GM19043 (cell line): ENCODE results near the gene CHMP4A.
"Not testable (repeated sequence)": the region's sequence is repeated elsewhere in the genome, so short reads cannot be mapped to it uniquely, and the experiment has no call there.

Experiments
- ATAC-seq: cut with Tn5 transposase; IDR thresholded peaks from one replicate; pipeline ENCODE4 v1.9.1; 2021; ENCODE audit warnings: low read depth; ENCODE audit not compliant: unreplicated experiment

Gene CHMP4A

DNA sequence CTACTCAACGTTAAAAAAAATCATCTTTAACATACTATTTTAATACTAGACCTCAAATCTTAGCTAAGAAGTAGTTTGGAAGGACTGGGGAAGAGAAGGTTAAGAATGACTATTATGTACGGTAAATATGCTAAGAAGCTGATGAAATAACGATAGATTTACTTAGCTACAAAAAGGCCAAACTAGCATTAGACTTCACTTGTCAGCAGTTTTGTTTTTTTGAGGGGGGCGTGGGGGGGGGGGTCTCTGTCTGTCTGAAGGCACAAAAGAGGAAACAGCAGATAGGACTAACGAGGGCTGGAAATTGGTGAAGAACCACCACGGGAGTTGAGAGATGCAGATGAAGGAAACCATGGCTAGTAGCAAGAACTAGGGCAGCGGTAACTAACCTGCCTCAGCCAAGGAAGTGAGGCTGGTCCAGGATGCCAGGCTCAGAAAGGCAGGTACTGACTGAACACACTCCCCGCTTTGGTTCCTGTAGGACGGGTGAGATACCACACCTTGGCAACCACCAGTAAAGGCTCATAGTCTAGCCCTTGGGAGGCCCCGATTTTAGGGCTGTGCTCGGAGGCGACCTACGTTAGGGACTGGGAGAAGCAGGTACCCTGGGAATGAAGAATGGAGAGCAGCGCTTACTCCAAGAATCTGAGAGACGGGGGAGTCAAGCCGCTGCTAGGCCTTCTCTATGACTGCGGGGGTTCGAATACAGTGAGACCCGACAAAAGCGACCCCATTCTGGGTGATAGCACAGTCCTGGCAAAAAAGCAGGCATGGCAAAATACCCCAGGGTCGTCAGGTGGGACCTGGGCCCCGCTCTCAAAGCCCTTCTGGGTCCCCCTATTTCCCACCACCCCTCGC lies 18.2 kb upstream of the CHMP4A start:
- ATAC-seq: no peak

DNA sequence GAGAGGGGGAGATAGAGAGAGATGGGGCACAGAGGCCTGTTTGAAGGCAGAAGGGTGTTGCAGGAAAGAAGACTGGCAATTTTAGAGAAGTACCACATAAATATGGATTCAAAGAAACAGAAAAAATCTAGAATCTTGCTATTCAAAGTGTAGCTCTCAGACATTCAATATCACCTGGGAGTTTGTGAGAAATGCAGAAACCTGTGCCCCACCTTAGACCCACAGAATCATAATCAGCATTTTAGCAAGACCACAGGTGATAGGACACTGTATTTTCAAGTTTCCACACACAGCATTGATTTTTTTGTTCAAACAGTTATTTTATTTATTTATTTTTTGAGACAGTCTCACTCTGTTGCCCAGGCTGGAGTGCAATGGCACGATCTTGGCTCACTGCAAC lies 15.6 kb upstream of the CHMP4A start:
- ATAC-seq: no peak

DNA sequence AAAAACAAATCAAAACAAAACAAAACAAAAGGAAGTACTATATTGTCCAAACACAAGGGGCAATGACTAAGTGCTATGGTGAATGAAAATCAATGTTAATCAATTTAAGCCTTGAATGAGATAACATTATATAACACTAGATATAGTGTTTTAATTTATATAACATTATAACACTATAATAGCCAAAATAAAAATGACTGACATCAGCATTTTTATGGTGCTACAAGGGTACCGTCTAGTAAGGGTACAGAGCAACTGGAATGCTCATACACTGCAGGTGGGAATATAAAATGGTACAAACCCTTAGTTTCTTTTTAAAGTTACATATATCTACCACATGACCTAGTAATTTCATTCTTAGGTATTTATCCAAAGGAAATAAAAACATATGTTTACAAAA lies 13.2 kb upstream of the CHMP4A start:
- ATAC-seq: no peak

DNA sequence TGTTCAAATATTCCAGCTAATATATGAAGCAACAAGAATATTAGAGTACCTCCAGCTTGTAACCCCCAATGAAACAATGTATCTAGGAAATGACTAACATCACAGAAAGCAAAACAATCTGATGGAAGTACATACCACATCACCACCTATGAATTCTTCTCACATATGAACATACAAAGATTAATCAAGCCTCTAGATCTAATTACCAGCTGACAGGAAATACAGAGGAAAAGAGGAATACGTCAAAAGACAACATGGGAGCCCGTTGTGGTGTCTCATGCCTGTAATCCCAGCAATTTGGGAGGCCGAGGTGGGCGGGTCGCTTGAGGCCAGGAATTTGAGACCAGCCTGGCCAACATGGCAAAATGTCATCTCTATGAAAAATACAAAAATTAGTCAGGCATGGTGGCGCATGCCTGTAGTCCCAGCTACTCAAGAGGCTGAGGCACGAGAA lies 11.4 kb upstream of the CHMP4A start:
- no peak for ATAC-seq

DNA sequence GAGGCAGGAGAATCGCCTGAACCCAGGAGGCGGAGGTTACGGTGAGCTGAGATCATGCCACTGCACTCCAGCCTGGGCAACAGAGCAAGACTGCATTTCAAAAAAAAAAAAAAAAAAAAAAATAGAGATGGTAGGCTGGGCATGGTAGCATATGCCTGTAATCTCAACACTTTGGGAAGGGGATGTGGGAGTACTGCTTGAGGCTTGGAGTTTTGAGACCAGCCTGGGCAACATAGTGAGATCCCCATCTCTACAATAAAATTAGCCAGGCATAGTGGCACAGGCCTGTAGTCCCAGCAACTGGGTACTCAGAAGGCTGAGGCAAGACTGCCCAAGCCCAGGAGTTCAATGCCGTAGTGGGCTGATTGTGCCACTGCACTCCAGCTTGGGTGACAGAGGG lies 9.7 kb upstream of the CHMP4A start:
- ATAC-seq: not testable (repeated sequence)

DNA sequence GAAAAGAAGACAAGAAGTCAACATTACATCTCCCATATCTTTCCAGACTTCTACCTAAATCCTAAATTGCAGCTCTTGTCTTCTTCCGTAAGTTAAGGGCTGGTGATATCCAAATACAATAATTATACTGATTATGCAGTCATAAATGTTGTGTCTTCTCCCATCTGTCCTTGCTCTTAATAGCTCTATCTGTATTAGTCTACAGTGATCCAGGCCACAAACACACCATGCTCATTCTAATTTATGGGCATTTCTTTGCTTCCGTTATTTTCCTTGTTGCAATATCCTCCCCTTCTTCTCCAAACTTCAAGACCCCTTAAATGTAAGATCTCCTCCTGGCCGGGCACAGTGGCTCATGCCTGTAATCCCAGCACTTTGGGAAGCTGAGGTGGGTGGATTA lies 6.2 kb upstream of the CHMP4A start:
- ATAC-seq: no peak

DNA sequence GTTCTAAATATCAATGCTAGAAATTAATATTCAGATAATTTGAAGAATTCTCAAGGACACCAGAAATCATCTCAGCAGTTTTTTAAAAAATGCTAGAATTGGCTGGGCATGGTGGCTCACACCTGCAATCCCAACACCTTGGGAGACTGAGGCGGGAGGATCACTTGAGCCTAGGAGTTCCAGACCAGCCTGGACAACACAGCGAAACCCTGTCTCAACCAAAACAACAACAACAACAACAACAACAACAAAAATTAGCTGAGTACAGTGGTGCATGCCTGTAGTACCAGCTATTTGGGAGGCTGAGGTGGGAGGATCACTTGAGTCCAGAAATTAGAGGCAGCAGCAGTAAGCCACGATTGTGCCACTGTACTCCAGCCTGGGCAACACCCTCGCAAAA lies 5.8 kb upstream of the CHMP4A start:
- no peak for ATAC-seq

DNA sequence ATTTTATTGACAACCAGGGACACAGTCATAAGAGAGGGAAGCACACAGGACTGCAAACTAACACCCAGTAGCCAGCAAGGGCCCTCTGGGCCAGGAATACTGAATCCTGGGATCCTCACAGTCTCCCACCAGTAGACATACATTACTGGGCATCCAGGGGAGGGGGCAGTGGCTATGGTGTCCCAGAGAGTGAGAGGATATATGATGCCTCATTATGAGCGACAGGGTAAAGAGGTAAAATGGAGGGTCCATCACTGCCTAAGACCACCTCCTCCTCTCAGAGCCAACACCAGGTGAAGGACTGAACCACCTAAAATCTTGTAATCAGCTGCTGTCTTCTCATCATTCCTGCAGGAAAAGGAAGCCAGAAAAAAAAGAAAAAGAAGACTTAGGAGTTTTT lies 3.6 kb upstream of the CHMP4A start:
- ATAC-seq: not testable (repeated sequence)

DNA sequence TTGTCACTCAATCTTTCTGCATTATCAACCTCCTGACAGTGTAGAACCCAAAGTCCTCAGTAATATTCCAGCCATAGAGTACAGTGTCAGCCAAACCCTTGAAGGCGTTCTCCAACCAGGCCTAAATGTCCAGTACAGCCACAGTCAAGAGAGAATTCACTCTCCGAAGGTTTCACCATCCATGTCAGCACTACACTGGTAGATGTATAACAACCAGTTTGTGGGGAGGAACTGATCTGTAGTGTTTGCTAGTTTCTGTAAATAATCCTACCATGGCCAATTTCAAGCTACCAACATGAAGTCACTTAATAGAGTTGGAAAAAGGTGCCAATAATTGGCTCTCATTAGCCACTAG lies 3.0 kb upstream of the CHMP4A start:
- no peak for ATAC-seq

DNA sequence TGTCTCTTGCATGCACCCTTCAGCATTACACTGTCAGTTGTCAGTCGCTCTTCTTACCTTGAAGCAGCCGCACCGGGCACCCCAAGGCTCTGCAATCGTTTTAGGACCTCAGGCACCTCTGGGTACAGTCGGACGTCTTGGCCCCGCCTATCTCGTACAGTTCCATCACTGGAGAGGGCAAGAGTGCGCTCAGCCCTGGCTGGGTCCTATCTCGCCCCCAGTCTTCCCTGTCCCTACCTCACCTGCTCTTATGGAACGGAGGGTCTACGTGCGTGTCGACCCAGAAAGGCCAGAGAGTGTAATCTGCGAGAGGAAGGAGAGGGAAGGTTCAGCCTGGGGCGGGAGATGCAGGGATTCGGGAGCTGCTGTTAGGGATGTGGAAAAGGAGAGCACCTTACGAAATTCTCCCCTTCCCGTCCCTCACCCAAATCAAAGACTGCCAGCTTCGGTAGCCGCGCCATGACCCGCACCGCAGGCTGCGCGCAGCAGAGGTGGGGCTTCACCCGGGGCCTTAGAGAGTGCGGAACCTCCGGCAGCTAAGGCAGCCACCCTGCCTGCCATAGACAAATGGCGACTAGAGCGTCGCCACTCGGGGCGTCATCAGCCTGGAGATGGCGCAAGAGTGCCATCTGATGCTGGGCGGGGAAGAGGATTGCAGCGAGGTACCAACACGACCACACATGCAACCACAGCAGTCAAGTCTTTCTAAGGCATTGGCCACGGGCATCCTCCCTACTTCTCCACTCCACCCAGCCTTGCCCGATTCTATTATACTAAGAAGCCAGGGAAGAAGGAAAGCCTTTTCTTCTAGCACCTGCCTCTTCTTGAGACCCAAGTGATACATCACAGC lies 2.4 kb upstream of the CHMP4A start, which contains the start of gene MDP1:
TSS of gene MDP1 (minus strand) at position 572 of the 850 bp plus-strand sequence. CDS start at position 461, 111 bp downstream.
- ATAC-seq: peak; percentile 60

DNA sequence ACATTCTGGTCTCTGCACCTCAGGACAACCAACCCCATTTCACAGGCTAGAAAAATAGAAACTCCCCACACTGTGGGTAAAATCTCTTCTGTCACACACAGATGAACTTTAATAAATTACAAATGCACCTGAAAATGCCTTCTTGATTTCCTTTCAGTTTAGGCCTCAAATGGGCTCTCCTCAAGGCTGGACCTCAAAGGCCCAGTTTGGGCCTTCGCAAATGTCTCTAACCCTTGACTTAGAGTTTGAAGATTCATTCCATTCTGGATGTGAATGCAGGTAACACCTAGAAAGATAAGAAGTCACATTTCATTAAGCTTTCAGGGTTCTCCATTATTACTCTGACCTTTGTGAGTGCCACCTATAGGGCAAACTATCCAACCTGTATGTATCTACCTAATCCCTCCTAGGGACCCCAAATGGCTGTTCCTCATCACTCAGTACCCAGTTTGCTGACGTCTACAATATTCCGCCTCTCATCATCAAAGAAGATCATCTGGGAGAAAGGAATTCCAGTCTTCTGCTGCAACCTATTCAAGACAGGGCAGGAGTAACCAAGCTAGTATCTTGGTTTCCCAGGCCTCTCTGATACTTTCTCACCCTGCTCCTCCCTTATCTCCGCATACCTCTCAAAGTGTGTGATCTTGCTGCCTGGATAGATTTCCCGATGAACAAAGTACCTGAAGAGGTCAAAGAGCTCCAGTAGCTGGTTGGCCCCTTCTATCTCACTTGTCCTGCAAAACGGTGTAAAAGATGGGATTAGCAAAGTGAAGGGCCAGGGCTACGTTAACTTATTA lies 776 bp upstream of the CHMP4A start:
- no peak for ATAC-seq

DNA sequence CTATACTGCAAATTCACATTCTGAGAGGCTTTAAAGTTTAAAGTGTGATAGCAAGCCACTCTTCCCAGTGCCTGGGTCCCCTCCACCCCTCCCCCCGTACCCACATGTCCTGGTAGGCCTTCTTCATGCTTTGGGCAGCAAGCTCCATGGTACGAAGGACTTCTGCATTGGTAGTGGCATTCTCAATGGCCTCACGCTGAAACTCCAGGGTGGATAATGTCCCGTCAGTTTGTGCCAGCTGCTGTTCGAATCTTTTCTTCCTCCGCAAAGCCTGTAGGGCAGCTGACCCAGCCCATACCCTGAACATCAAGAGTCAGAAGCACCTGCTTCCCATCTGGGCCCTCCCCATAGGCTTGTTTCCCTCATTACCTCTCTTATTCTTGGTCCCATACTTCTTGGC lies 2.0 kb downstream of the CHMP4A start:
- no peak for ATAC-seq

DNA sequence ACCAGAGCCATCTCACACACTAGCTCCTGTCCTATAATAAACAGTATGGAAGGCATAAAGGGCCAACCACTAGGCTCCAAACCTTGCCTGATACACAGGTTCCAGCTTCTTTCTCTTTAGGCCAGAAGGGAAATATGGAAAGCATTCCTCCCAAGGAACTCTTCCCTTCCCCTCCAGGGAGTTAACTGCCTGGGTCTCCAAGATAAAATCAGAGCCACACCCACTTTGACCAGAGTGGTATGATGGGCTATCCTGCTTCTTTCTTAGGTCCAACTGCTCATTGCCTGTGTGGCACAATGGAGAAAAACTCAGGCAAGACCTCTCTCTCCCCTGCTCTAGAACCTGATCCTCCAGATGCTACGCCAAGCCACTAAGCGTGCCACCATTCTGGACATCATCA lies 5.7 kb downstream of the CHMP4A start:
- no peak for ATAC-seq

DNA sequence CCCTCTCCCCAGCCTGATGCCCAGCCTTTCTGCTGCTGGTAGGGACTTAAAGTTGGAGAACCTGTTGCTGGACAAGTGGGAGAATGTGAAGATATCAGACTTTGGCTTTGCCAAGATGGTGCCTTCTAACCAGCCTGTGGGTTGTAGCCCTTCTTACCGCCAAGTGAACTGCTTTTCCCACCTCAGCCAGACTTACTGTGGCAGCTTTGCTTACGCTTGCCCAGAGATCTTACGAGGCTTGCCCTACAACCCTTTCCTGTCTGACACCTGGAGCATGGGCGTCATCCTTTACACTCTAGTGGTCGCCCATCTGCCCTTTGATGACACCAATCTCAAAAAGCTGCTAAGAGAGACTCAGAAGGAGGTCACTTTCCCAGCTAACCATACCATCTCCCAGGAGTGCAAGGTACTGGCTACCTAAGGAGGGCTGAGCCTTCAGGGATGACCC lies 6.2 kb downstream of the CHMP4A start:
- no peak for ATAC-seq

DNA sequence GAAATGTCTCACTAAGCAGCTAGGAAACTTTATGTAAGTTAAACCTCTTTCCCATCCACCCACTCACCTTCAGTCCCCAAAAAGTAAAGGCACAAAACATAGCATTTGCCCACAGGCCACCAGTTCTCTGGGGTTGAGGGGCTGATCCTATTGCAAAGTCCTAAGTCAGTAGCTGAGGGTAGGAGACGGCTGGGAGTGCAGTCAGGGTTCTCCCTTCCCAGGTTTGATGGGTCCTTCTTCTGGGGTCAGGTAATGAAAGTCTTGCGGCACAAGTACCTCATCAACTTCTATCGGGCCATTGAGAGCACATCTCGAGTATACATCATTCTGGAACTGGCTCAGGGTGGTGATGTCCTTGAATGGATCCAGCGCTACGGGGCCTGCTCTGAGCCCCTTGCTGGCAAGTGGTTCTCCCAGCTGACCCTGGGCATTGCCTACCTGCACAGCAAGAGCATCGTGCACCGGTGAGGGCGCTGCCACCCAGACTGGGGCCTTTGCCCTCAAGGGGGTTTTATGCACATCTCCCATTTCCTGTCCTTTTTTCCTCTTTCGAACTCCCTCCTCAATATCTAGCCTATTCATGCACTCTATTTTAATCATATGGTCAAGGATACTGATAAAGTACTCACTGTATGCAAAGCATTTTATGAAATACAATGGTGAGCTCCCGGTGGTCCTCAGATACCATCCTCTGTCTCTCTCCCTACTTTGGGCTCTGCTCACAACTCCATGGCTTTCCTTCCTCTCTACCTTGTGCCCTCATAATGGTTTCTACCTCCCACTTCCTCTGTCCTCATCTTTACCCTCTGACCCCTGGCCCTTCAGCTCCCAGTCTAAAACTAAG lies 6.8 kb downstream of the CHMP4A start:
- no peak for ATAC-seq

DNA sequence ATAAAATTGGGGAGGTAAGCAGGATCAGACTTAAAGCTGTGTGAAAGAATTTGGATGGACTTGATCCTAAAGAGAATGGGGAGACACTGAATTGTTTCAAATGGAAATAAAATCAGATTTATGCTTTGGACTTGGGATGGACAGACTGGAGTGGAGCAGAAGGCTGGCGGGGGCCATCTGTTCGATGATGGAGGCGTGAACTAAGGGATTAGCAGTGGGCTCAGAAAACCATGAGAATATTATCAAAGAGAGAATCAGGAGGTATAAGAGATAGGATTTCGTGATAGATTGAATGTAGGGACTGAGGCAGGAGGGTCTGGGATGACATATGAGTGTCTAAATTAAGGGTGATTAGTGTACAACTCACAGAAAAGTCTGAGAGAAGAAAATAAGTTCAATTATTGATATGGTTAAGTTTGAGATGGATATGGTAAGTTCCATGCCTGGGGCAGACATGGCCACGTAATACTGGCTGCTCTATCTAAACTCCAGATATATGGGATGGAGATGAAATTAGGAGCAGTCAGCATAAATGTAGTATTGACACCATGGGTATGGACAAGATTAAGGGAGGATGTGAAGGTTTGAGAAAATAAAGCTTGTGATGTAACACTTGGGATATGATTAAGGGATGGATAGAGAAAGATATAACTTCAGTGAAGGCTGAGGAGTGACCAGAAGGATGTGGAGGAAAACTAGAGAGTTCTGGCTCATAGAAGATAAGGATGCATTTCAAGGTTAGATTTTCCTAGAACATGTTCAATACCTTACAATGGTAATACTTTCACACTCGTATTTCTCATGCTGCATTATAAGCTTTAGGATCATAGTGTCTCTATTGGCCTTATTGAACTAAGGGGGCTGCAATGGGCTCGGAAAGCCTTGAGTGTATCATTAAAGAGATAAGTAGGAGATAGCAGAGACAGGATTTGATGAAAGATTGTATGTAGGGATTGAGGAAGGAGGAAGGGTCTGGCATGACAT lies 8.8 kb downstream of the CHMP4A start:
- no peak for ATAC-seq

DNA sequence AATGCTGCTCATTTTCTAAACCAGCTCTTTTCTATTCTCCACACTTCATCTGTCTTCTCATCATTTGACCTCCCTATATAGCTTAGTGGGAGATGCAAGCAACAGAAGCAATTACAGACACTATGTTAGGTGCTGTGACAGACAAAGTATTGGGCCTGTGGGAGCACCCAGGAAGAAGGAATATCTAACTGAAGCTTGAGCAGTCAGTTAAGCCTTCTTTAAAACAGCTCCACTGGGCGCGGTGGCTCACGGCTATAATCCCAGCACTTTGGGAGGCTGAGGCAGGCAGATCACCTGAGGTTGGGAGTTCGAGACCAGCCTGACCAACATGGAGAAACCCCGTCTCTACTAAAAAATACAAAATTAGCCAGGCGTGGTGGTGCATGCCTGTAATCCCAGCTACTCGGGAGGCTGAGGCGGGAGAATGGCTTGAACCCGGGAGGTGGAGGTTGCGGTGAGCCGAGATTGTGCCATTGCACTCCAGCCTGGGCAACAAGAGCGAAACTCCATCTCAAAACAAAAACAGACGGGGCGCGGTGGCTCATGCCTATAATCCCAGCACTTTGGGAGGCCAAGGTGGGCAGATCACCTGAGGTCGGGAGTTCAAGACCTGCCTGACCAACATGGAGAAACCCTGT lies 9.9 kb downstream of the CHMP4A start:
- ATAC-seq: not testable (repeated sequence)

DNA sequence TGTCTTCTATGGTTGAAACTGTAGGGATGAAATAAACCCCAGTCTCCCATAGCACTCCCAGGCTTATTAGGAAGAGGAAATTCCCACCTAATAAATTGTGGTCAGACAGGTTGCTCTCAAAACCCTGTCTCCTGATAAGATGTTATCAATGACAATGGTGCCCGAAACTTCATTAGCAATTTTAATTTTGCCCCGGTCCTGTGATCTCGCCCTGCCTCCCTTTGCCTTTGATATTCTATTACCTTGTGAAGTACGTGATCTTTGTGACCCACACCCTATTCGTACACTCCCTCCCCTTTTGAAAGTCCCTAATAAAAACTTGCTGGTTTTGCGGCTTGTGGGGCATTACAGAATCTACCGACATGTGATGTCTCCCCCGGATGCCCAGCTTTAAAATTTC lies 10.8 kb downstream of the CHMP4A start:
- ATAC-seq: not testable (repeated sequence)
